Mucosa of gallbladder (tissue), 1 donor: ENCODE results near the gene MAG. TPM values are rescaled to one million over a fixed set of nuclear protein-coding genes. Genes with fewer than 3 reads are reported as not detected.

ENCODE experiments used
- DNase-seq: peaks from one replicate; pipeline ENCODE4 v3.0.0-alpha.2; 2020; ENCODE audit warnings: low spot score
- total RNA-seq: library from RNA; stranded (reverse); gene quantifications from one replicate; pipeline ENCODE4 v1.2.1, GENCODE V29; 2021
- donor health status: DM: no; HTN: no; CAD: no.

Gene MAG
- total RNA-seq, 1 donor from 2014 or later, result not detected

GRCh38 chr19:35296644-35297514 is 4.9 kb downstream of the MAG start:
- no peak for DNase-seq

- DNase-seq, result no peak
Observed at GRCh38 chr19:35297515-35297848, 5.5 kb downstream of the MAG start.

GRCh38 chr19:35297922-35298321 is 6.0 kb downstream of the MAG start:
- DNase-seq, result no peak

GRCh38 chr19:35298561-35298972 is 6.6 kb downstream of the MAG start:
- DNase-seq, result no peak

GRCh38 chr19:35299523-35300338 is 7.8 kb downstream of the MAG start:
- no peak for DNase-seq

- no peak for DNase-seq
Observed at GRCh38 chr19:35300339-35300649, 8.3 kb downstream of the MAG start.

GRCh38 chr19:35301961-35302360 is 10.0 kb downstream of the MAG start:
- DNase-seq, result no peak

GRCh38 chr19:35302446-35302845 is 10.5 kb downstream of the MAG start:
- no peak for DNase-seq

GRCh38 chr19:35303357-35303915 is 11.5 kb downstream of the MAG start:
- no peak for DNase-seq

- DNase-seq, result no peak
Observed at GRCh38 chr19:35304036-35304435, 12.1 kb downstream of the MAG start.

GRCh38 chr19:35305181-35305580 is 13.2 kb downstream of the MAG start:
- no peak for DNase-seq

GRCh38 chr19:35306473-35307246 is 14.7 kb downstream of the MAG start:
- DNase-seq, result no peak

GRCh38 chr19:35307931-35308330 is 16.0 kb downstream of the MAG start:
- no peak for DNase-seq

- no peak for DNase-seq
Observed at GRCh38 chr19:35308910-35309309, 16.9 kb downstream of the MAG start.

- no peak for DNase-seq
Observed at GRCh38 chr19:35309481-35310279, 17.7 kb downstream of the MAG start.

- DNase-seq, result no peak
Observed at GRCh38 chr19:35310331-35310730, 18.4 kb downstream of the MAG start.

GRCh38 chr19:35310811-35311465 is 19.0 kb downstream of the MAG start:
- no peak for DNase-seq

- DNase-seq, result no peak
Observed at GRCh38 chr19:35311901-35312665, 20.1 kb downstream of the MAG start.

- DNase-seq, result no peak
Observed at GRCh38 chr19:35313587-35313986, 21.6 kb downstream of the MAG start.

GRCh38 chr19:35314031-35314430 is 22.1 kb downstream of the MAG start:
- DNase-seq, result no peak
